T follicular helper cell (primary cell): ENCODE data around the gene CAPN8.
"Not testable (repeated sequence)": the region's sequence is repeated elsewhere in the genome, so short reads cannot be mapped to it uniquely, and the experiment has no call there.

ENCODE experiments used
- DNase-seq: peaks from one replicate; pipeline ENCODE4 v3.0.0-alpha.2; 2020; ENCODE audit warnings: low read depth

CAPN8 gene

DNA sequence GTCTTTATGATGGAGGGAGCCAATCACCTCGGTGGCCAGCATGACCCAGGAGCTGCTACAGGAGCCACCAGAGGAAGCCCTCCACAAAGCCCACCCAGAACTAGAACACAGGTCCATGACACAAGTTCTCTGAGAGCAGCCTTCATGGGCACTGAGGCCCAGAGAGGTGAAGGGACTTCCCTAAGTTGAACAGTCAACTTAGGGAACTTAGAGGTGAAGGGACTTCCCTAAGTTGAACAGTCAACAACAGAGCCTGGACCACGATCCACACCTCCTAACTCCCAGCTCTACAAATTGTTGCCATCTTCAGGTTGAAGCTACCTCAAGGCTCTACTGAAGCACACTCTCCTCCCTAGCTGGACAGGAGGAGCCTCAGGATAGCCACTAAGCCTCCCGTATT lies 139.5 kb downstream of the CAPN8 start:
- no peak for DNase-seq

DNA sequence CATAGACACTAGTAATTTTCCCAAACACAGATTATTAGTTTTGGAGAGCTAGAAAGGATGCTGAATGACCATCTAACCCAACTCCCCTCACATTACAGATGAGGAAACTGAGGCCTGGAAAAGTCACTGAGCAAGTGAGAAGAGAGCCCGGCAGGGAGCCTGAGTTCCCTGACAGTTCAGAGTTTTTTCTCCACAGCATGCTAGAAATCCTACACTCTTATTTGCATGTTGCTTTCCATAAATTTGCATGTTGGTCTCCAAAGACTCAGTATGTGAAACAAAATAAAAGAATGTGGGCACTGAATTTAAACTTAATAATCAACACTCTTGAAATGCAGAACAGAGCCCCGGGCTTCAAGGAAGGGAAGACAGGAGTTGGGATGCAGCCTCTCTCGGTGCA lies 140.0 kb downstream of the CAPN8 start:
- no peak for DNase-seq

DNA sequence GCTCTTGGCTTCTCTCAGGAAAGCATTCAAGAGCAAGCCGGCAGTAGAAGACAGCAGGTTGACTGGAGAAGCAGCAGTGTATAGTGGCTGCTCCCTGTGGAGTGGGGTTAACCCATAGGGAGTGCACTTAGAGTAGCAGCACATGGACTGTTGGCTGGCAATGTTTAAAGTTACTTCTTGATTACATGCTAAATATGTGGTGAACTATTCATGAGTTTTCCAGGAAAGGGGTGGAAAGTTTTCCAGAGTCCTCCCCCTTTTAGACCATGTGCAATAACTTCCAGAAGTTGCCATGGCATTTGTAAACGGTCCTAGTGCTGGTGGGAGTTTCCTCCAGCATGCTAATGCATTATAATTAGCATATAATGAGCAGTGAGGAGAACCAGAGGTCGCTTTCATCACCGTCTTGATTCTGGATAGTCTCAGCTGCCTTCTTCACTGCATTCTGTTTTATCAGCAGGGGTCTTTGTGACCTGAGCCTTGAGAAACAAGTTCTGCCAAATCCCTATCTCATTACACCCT lies 140.5 kb downstream of the CAPN8 start:
- DNase-seq: no peak

- no peak for DNase-seq
These were observed 144.4 kb downstream of the CAPN8 start for GRCh38 chr1:223521150-223521549.

DNA sequence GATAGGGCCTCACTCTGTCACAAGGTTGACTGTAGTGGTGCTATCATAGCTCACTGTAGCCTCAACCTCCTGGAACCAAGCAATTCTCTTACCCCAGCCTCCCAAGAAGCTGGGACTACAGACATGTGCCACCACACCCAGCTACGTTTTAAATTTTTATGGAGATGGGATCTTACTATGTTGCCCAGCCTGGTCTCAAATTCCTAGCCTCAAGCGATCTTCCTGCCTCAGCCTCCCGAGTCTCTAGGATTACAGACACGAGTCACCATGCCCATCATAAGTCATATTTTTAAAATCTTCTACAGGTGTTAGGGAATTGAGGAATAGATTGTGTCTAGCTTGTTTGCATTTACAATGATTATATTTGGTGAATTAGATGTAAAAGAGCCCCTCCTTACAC lies 145.3 kb downstream of the CAPN8 start:
- DNase-seq: no peak

DNA sequence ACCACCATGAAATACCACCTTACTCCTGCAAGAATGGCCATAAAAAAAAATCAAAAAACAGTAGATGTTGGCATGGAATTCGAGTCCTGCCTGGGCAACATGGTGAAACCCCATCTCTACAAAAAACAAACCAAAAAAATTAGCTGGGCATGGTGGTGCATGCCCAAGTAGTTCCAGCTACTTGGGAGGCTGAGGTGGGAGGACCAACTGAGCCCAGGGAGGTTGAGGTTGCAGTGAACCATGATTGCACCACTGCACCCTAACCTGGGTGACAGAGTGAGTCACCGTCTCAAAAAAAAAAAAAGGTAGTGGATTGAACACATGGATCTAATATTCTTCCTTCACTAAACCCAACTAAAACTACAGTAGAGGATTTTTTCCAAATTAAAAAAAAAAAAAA lies 146.4 kb downstream of the CAPN8 start:
- no peak for DNase-seq

- not testable (repeated sequence) for DNase-seq
These were observed 146.9 kb downstream of the CAPN8 start for GRCh38 chr1:223518553-223518952.

DNA sequence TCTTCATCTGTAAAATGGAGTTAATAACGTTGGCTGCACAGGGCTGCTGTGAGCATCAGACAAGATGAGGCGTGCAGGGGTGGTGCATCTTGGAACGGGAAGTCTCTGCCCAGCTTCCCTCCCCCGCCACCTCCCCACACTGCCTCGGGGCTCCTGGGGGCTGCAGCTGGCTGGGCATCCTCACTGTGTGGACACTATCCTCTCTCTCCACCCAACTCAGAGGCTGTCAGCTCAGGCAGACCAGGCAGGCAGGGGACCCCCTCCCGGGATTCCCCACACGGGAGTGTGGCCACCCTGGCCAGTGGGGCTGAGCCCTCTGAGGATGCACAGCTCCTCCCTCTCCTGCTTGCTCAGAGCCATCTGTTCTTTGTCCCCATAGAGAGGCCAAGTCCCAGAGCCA lies 149.6 kb downstream of the CAPN8 start:
- DNase-seq: no peak

- no peak for DNase-seq
These were observed 150.1 kb downstream of the CAPN8 start for GRCh38 chr1:223515421-223515820.

DNA sequence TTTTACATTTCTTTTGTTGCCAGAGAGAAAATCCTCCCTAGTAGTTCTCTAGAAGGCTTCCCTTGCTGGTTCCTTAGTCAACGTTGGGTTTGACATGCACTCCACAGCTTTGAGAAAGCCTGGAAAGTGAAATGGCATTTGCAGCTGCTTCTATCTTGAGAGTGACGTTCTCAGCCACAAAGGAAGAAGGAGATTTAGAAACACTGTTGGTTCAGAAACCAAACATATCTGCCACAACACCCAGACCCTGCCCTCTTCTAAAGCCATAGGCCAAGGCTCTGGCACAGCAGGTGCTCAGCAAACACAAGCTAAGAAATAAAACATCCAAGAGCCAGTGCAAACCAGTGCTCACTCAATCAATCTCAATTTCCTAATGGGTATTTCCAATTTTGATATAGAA lies 150.9 kb downstream of the CAPN8 start:
- no peak for DNase-seq

DNA sequence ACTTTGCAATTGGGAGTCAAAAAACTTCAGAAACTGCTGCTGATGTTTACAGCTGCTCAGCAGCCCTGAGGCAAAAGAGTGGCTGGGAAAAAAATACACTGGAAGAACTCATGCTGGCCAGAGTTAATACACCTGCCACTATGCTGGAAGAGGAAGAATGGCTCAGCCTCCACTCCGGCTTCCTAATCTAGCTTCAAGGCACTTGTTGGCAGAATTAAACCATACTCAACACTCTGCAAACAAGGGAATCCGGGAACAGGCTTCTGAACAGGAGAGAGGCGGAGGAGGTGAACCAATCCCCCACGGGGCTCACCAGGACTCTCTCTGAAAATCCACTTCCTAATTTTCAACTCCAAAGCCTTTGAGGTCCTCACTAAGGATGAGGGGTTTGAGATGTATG lies 152.2 kb downstream of the CAPN8 start:
- DNase-seq: no peak

GRCh38 chr1:223512057-223512456 lies 153.4 kb downstream of the CAPN8 start:
- no peak for DNase-seq

GRCh38 chr1:223508796-223509195 lies 156.7 kb downstream of the CAPN8 start:
- no peak for DNase-seq

DNA sequence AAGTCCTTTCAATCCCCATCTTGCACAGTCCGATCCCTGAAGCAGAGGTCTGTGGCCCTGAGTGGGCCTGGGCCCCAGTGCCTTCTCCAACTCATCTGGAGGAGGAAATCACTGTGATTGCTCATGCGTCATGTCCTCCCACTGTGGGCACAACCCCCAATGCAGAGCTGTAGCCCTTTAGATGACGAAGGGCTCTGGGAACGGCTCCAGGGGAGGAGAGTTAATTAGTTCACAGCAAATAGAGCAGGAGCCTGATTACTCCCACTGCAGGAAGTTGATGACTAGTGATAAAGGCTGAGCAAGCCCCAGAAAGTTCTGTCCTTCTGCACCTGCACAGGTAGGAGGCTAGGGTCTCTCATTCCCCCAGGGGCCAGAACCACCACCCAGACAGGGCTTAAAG lies 160.8 kb downstream of the CAPN8 start:
- DNase-seq: no peak

DNA sequence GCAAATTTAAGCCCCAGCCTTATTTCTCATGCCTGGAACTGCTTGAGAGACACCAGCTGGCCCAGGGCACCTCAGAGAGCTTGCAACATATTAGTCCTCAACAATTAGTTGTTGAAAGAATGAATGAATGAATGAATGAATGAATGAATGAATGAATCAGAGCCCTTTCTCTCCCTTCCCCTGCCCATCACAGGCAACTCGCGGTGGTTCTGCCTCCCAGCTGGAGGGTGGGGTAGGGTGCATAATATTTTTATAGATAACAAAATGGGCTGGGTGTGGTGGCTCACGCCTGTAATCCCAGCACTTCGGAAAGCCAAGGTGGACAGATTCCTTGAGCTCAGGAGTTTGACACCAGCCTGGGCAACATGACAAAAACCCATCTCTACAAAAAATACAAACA lies 162.2 kb downstream of the CAPN8 start:
- DNase-seq: no peak

- DNase-seq: no peak
These were observed 164.7 kb downstream of the CAPN8 start for GRCh38 chr1:223500560-223501425.

GRCh38 chr1:223496883-223497282 lies 168.6 kb downstream of the CAPN8 start:
- DNase-seq: no peak

- no peak for DNase-seq
These were observed 170.4 kb downstream of the CAPN8 start for GRCh38 chr1:223494926-223495645.

DNA sequence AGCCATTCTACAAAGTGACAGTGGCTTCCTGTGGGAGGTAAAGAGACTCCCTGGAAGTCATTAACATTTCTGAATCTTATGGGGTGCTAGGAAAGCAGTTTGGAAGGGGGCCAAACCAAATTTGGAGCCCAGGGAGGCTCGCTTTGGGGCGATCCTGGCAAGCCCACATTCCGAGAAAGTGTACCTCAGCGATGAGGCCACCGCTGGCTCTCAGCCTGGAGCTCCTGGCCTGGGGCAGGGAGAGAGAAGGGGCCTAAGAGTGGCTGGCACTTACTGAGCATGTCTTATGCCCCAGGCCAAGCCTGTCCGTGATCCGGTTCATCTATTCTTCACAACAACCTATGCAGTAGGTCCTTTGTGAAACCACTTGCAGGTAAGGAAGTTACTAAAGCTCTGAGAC lies 173.5 kb downstream of the CAPN8 start:
- no peak for DNase-seq
